Heart right ventricle (tissue), 16 donors: Measurements from ENCODE around the gene PLPP6. TPM values are rescaled to one million over a fixed set of nuclear protein-coding genes. Genes with fewer than 3 reads are reported as not detected.
A peak's percentile ranks its signal among the peaks of the same experiment; 100 is the strongest.

Source experiments
- ATAC-seq, 8 donors: fragments of 200-7000 bp; cut with Tn5 transposase; one replicate each; pipeline ENCODE4 v1.9.1; 2020; ENCODE audit warnings: mild to moderate bottlenecking in 8 of 8, moderate library complexity in 8 of 8, moderate number of reproducible peaks in 1 of 8
- DNase-seq, 2 donors: peaks; one replicate each; pipeline ENCODE4 v3.0.0-alpha.2; 2020
- H3K27ac ChIP-seq, 10 donors: fragments of 200-600 bp; sonication (generic) in 2 of 10; one replicate each; pipeline versions ENCODE4 v1.5.0 to v1.8.0; 2020 to 2022; ENCODE audit warnings: mild to moderate bottlenecking in 3 of 10
- H3K27me3 ChIP-seq, 7 donors: fragments of 200-600 bp; one replicate each; pipeline ENCODE4 v1.8.0; 2021 to 2022; ENCODE audit warnings: mild to moderate bottlenecking in 2 of 7
- H3K36me3 ChIP-seq, 9 donors: fragments of 200-600 bp; sonication (generic) in 1 of 9; one replicate each; pipeline versions ENCODE4 v1.5.0 to v1.8.0; 2020 to 2022; ENCODE audit warnings: mild to moderate bottlenecking in 2 of 9
- H3K4me1 ChIP-seq, 9 donors: fragments of 200-600 bp; sonication (generic) in 1 of 9; one replicate each; pipeline versions ENCODE4 v1.5.0 to v1.8.0; 2020 to 2022; ENCODE audit warnings: mild to moderate bottlenecking in 4 of 9
- H3K4me3 ChIP-seq, 10 donors: fragments of 200-600 bp; sonication (generic) in 2 of 10; one replicate each; pipeline versions ENCODE4 v1.5.0 to v1.8.0; 2020 to 2022; ENCODE audit warnings: mild to moderate bottlenecking in 7 of 10, moderate library complexity in 2 of 10
- H3K9me3 ChIP-seq, 11 donors: fragments of 200-600 bp in 10 of 11; sonication (generic) in 2 of 11; one replicate each; pipeline versions ENCODE4 v1.5.0 to v1.8.0; 2013 to 2022; ENCODE audit warnings: mild to moderate bottlenecking in 2 of 11, control low read depth in 1 of 11, moderate library complexity in 1 of 11
- WGBS, 2 donors: extraction: QIAGEN DNeasy Blood & Tissue Kit; methylation state at CpG; one replicate each; pipeline ENCODE4 v1.1.7; 2013; ENCODE audit warnings: inconsistent platforms in 1 of 2; 5-methylcytosine and 5-hydroxymethylcytosine counted together
- intact Hi-C, 10 donors: fragments of 100-400 bp; cut with DNase I; formaldehyde crosslinking; loops; one replicate each; pipeline versions ENCODE4 v1.11.1 to v1.14.2; 2022
- polyA plus RNA-seq, 2 donors: library from polyadenylated mRNA; stranded (reverse); fragments of 200-250 nt; gene quantifications; one replicate each; pipeline ENCODE4 v1.2.3, GENCODE V29; 2013
- total RNA-seq, 10 donors: library from RNA; stranded (reverse); fragmentation: NEBNext Ultra II Directional in 3 of 10; extraction: Animal tissue kit (Norgen Biotek cat#: 25700) in 3 of 10; gene quantifications; one replicate each; pipeline versions ENCODE4 v1.2.1 to v1.2.4, GENCODE V29; 2021 to 2023
- TF ChIP-seq, protein P1 (sequence below), 9 donors: fragments of 200-600 bp; sonication (generic) in 2 of 9; IDR thresholded peaks; one replicate each; pipeline versions ENCODE4 v1.5.0 to v1.8.0; 2021 to 2022; ENCODE audit warnings: antibody characterized with exemption in 9 of 9, mild to moderate bottlenecking in 5 of 9, moderate library complexity in 1 of 9
- donor health status: Arrhythmogenic right ventricular cardiomyopathy.
- donor health status: ischemic (EF 13 %, LVEDD 7.1; RV severe dilation, severe dysfunction).
- donor health status: healthy with polysubstance abuse.
- donor health status: DM: no; HTN: yes; CAD: no.
- donor health status: DM: no; HTN: no; CAD: no.
- donor health status: ischemic (EF 25% LVEDD 6.9; RV normal size, moderate dysfunction).
- donor health status: ischemic (EF 25% LVEDD 5.7; RV mildly dilated, moderate dysfunction).
- donor health status: healthy.
- donor health status: DM: yes; HTN: yes; CAD: no.
- donor health status: Ischemic cardiomyopathy.
- donor health status: ischemic (EF 35%, LVEDD 5.7; RV mildly dilated, moderate dysfunction).
- donor health status: nonischemic (EF 11% LVEDD 7.7; RV severe dilation, severe dysfunction).
- donor health status: DM: yes; HTN: yes; CAD: no.
- donor health status: PGD.
- donor health status: ischemic (EF 29% LVEDD 5.4; RV normal size, mild dysfunction).
- donor health status: nonischemic (EF 23%, LVEDD 6.1; RV moderate dilation, normal function).

PLPP6 gene
- total and polyA plus RNA-seq, 12 donors, result 1.9 to 4.1 (median 2.5) TPM

DNA sequence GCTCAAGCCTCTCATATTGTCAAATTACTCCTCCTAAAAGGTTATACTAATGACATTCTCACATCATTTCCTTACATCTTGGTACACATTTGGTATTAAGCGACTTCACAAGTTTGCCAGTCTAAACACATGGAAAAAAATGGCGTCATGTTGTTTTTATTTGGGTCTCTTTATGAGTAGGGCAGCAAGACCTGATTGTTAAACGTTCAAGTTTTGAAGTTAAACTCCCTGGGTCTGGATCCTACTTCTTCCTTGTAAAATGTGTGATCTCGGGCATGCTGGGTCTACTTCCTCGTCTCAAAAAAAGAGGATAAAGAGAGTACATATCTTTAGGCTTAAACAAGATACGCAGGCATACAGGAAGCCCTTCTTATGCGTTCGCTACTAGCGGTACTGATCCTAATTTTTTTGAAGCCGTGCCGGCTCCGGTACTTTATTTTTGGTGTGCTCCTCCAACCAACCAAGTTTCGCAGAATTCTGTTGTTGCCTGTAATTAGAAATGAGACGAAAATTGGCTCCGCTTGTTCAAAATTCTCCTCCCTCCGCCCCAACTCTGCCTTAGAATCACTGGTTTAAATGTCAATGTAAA is 16.7 kb downstream of the PLPP6 start:
- H3K4me3 ChIP-seq, result peak overlapping the region; percentile 67 to 96 (median 78)
- DNase-seq, result peak in 1 of 2 donors; percentile 16
- H3K9me3 ChIP-seq, result no peaks in the 10 kb centered on the region
- peak in 7 of 8 donors; percentile 4 to 45 (median 17) for ATAC-seq
- intact Hi-C loops, result loop anchor here in 5 of 10 donors (1.0 to 5.0 kb wide), 2 partner anchors 16 to 64 kb away; partner anchors contain the start of genes AK3 (in 4 of the 5) and PLPP6 (in 1 of the 5)
- peaks cover 0 to 4% (median 0%) of the 10 kb centered on the region in 9 donors for H3K36me3 ChIP-seq
- TF ChIP-seq, protein P1, sequence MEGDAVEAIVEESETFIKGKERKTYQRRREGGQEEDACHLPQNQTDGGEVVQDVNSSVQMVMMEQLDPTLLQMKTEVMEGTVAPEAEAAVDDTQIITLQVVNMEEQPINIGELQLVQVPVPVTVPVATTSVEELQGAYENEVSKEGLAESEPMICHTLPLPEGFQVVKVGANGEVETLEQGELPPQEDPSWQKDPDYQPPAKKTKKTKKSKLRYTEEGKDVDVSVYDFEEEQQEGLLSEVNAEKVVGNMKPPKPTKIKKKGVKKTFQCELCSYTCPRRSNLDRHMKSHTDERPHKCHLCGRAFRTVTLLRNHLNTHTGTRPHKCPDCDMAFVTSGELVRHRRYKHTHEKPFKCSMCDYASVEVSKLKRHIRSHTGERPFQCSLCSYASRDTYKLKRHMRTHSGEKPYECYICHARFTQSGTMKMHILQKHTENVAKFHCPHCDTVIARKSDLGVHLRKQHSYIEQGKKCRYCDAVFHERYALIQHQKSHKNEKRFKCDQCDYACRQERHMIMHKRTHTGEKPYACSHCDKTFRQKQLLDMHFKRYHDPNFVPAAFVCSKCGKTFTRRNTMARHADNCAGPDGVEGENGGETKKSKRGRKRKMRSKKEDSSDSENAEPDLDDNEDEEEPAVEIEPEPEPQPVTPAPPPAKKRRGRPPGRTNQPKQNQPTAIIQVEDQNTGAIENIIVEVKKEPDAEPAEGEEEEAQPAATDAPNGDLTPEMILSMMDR (IDR thresholded peaks at IDR 0.05), result no peak
- peaks cover 0 to 33% (median 24%) of the 10 kb centered on the region in 9 donors for H3K4me1 ChIP-seq
- peak overlapping the region; percentile 91 to 100 (median 96) for H3K27ac ChIP-seq
- WGBS, 2 donors, result 0 to 2% methylated on average over 16 of the region's 16 CpGs
- H3K27me3 ChIP-seq, result no peaks in the 10 kb centered on the region

DNA sequence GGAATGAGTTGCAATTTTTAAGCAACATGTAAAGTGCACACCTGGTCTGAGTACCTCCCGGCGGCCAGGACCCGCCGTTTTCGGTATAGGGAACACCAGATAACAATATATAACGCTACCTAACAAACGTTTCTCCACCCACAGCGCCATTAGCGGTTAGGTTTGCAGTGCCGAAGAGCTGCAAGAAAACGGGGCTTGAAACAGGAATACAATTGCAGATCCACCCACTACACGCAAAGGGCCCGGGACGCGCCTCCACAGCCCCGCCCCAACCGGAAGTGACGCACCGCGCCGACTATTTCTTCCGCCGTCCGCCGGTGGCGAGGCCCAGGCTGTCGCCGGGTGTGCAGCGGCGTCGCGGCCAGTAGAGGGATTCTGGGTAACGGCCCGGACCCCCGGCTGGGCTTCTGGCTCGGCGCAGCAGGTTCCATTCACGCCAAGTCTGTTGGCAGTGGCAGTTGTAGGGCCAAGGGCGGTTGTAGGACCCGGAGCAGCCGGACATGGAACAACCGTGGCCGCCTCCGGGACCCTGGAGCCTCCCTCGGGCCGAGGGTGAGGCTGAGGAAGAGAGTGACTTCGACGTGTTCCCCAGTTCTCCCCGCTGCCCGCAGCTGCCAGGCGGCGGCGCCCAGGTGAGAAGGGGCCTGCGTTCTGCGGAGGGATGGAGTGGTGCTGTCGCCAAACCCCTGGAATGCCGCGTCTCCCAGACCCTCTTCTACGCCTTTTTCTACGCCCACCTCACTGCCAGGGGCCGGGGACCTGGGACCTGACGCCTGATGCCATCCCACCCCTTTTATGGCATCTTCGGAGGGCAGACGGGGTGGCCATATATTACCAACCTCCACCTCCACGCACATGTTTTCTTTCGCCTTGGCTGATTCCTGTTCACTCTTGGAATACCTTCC is 17.4 kb downstream of the PLPP6 start, which contains the start of gene CDC37L1:
Gene CDC37L1 (plus strand): TSS at position 302 of the 905 bp plus-strand sequence. CDS start 199 bp downstream, at position 501.
- Histone ChIP-seq H3K27me3 (no peaks in the 10 kb centered on the region), H3K4me3 (peak within 1 kb of the TSS; percentile 67 to 96 (median 78)), H3K4me1 (peaks cover 0 to 40% (median 26%) of the 10 kb centered on the region in 9 donors), H3K27ac (peak within 1 kb of the TSS; percentile 91 to 100 (median 96)), H3K36me3 (peaks cover 0 to 4% (median 0%) of the 10 kb centered on the region in 9 donors), H3K9me3 (no peaks in the 10 kb centered on the region)
- 0% methylated on average over 66 of the region's 66 CpGs for WGBS, 2 donors
- TF ChIP-seq, protein P1 (IDR thresholded peaks at IDR 0.05), result peak; percentile 49 to 81 (median 72)
- peak; percentile 99 for DNase-seq
- peak; percentile 99 to 100 (median 99) for ATAC-seq
- intact Hi-C loops, result loop anchor here in 7 of 10 donors (1.0 to 10.0 kb wide), 3 partner anchors 17 to 305 kb away; partner anchors contain the start of genes AK3 (in 7 of the 7), JAK2 (in 1 of the 7) and PLPP6 (in 1 of the 7)

- peak overlapping the region; percentile 91 to 100 (median 96) for H3K27ac ChIP-seq
- DNase-seq (no peak), ATAC-seq (peak in 4 of 8 donors; percentile 3 to 30 (median 26))
- no peaks in the 10 kb centered on the region for H3K27me3 ChIP-seq
- peak overlapping the region; percentile 67 to 96 (median 78) for H3K4me3 ChIP-seq
- no peaks in the 10 kb centered on the region for H3K9me3 ChIP-seq
- H3K4me1 ChIP-seq, result peaks cover 0 to 46% (median 29%) of the 10 kb centered on the region in 9 donors
- TF ChIP-seq, protein P1 (IDR thresholded peaks at IDR 0.05), result no peak
- peaks cover 0 to 9% (median 0%) of the 10 kb centered on the region in 9 donors for H3K36me3 ChIP-seq
- intact Hi-C loops, result loop anchor here in 3 of 10 donors (5.0 to 10.0 kb wide), 2 partner anchors 62 to 305 kb away; partner anchors contain the start of genes AK3 (in 3 of the 3) and JAK2 (in 1 of the 3)
- WGBS, 2 donors, result 0 to 1% methylated on average over 10 of the region's 10 CpGs
These were observed 18.1 kb downstream of the PLPP6 start for GRCh38 chr9:4680173-4680525.

- peaks cover 0 to 52% (median 34%) of the 10 kb centered on the region in 9 donors for H3K4me1 ChIP-seq
- H3K4me3 ChIP-seq, result peak overlapping the region in 9 of 10 donors; percentile 67 to 96 (median 79)
- H3K27ac ChIP-seq, result peak overlapping the region; percentile 91 to 100 (median 96)
- WGBS, 2 donors, result 39 to 41% methylated on average over 2 of the region's 2 CpGs
- H3K27me3 ChIP-seq, result no peaks in the 10 kb centered on the region
- DNase-seq (no peak), ATAC-seq (peak in 2 of 8 donors; percentile 15 to 18)
- H3K9me3 ChIP-seq, result no peaks in the 10 kb centered on the region
- H3K36me3 ChIP-seq, result peaks cover 0 to 15% (median 3%) of the 10 kb centered on the region in 9 donors
- TF ChIP-seq, protein P1 (IDR thresholded peaks at IDR 0.05), result no peak
- intact Hi-C loops, result loop anchor here in 3 of 10 donors (5.0 to 10.0 kb wide), 2 partner anchors 62 to 304 kb away; partner anchors contain the start of genes AK3 (in 3 of the 3) and JAK2 (in 1 of the 3)
These were observed 18.7 kb downstream of the PLPP6 start for GRCh38 chr9:4680750-4681149.
